Fibroblast of lung (primary cell): ENCODE results near the gene LRRC71. TPM values are rescaled to one million over a fixed set of nuclear protein-coding genes. Genes with fewer than 3 reads are reported as not detected.

Source experiments
- DNase-seq, 2 donors: peaks; one replicate each; pipeline versions ENCODE4 v3.0.0 to v3.0.0-alpha.2; 2010; ENCODE audit warnings: low read depth in 2 of 2
- H2AFZ ChIP-seq: 2 replicates; pipeline ENCODE4 v1.5.1; 2012; ENCODE audit warnings: low read length, control low read depth, inconsistent platforms
- H3K27ac ChIP-seq: 2 replicates; pipeline ENCODE4 v1.5.1; 2011; ENCODE audit warnings: low read length, control low read depth; ENCODE audit not compliant: insufficient read depth
- H3K27me3 ChIP-seq: 2 replicates; pipeline ENCODE4 v1.5.1; 2011; ENCODE audit warnings: mild to moderate bottlenecking, low read length; ENCODE audit not compliant: control insufficient read depth, insufficient read depth
- H3K36me3 ChIP-seq: 2 replicates; pipeline ENCODE4 v1.5.1; 2011; ENCODE audit warnings: low read length; ENCODE audit not compliant: control insufficient read depth, insufficient read depth
- H3K4me1 ChIP-seq: 2 replicates; pipeline ENCODE4 v1.5.1; 2011; ENCODE audit warnings: low read length; ENCODE audit not compliant: control insufficient read depth, insufficient read depth; ENCODE audit errors: extremely low read depth
- H3K4me2 ChIP-seq: 2 replicates; pipeline ENCODE4 v1.5.1; 2011; ENCODE audit warnings: low read length, control low read depth; ENCODE audit not compliant: insufficient read depth; ENCODE audit errors: extremely low read depth
- H3K4me3 ChIP-seq, 4 experiments: fragments of 200-600 bp in 1 of 4; sonication (generic) in 1 of 4; replicated peaks in 1 of 4; 2 replicates each; pipeline ENCODE4 v1.5.1; 2011 to 2016; ENCODE audit warnings: low read length in 4 of 4, low read depth in 3 of 4, mild to moderate bottlenecking in 3 of 4, control low read depth in 2 of 4, inconsistent platforms in 1 of 4, mixed read lengths in 1 of 4; ENCODE audit not compliant: insufficient read depth in 1 of 4; ENCODE audit errors: control extremely low read depth in 1 of 4
- H3K79me2 ChIP-seq: 2 replicates; pipeline ENCODE4 v1.5.1; 2012; ENCODE audit warnings: mild to moderate bottlenecking, low read length, inconsistent platforms; ENCODE audit not compliant: control insufficient read depth, insufficient read depth
- H3K9ac ChIP-seq: 2 replicates; pipeline ENCODE4 v1.5.1; 2011; ENCODE audit warnings: mild to moderate bottlenecking, low read length, control low read depth; ENCODE audit not compliant: insufficient read depth
- H3K9me3 ChIP-seq: 2 replicates; pipeline ENCODE4 v1.5.1; 2012; ENCODE audit warnings: low read depth, low read length; ENCODE audit not compliant: control insufficient read depth, insufficient read depth
- H4K20me1 ChIP-seq: 2 replicates; pipeline ENCODE4 v1.5.1; 2011; ENCODE audit warnings: low read length; ENCODE audit not compliant: control insufficient read depth, insufficient read depth; ENCODE audit errors: extremely low read depth
- EZH2 ChIP-seq: IDR thresholded peaks from 2 replicates; pipeline ENCODE4 v1.5.1; 2012; ENCODE audit warnings: low read length, control low read depth, mild to moderate bottlenecking; ENCODE audit errors: missing control alignments
- polyA plus RNA-seq, 2 donors: library from polyadenylated mRNA; depleted of rRNA in 1 of 2; stranded (reverse) in 1 of 2; unstranded in 1 of 2; fragments of >200 nt; gene quantifications; 2 replicates each; pipeline ENCODE4 v1.2.1, GENCODE V29; 2011 to 2012; ENCODE audit warnings: missing spikeins in 1 of 2
- total RNA-seq: library from RNA; depleted of rRNA; stranded (reverse); fragments of >200 nt; gene quantifications from 2 replicates; pipeline ENCODE4 v1.2.1, GENCODE V29; 2014
- TF ChIP-seq, protein P1 (sequence below), 2 donors: IDR thresholded peaks in 1 of 2; conservative IDR thresholded peaks in 1 of 2; 1 replicate in 1 of 2; 2 replicates in 1 of 2; pipeline ENCODE4 v1.5.1; 2011 to 2012; ENCODE audit warnings: low read length in 2 of 2, control low read depth in 1 of 2, inconsistent platforms in 1 of 2, low read depth in 1 of 2, mild to moderate bottlenecking in 1 of 2

Gene LRRC71
- total and polyA plus RNA-seq, 2 donors (not counting 1 experiment from before 2014, with no cell fraction given), result 1.8 TPM; not detected in 1

- H3K79me2 ChIP-seq, result peaks cover 60% of the 10 kb centered on the region
These were observed 23.9 kb upstream of the LRRC71 start for GRCh38 chr1:156896490-156897033.

DNA sequence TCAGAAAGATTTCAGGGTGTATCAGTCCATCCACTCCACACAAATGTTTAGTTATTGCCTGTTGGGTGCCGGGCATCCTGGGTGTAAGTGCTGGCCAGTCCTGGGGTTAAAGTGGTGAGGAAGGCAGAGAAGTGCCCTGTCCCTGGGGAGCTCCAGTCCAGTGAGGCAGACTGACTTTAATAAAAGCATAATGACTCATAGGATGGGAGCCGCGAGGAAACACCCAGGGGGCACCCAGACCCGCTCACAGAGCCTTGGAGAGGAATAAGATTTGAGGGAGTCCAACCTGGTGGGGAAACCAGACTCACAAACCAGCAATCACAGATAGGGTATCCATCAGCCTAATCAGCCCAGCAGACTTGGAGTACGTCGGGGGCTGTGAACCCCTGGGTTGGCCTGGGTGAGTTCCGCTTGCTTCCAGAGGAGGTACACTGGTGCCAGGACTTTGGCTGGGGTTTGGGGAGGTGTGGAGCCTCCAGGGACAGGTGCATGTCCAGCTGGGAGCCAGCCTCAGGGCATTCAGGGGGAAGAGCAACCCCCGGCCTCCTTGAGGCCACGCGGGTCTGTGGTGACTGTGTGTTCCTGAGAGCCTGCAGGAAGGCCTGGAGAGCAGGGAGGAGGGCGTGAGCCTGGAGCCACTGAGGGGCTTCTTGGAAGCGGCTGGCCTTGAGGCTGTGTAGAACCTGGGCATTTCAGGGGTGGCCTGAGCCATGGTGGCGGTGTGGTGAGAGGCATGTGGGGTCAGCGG, 23.2 kb upstream of the LRRC71 start:
- H3K4me1 ChIP-seq, result peaks cover 60% of the 10 kb centered on the region

More at GRCh38 chr1:156896490-156897033, 23.9 kb upstream of the LRRC71 start:
- H3K4me3 ChIP-seq, result peak overlapping the region in 3 of 4 experiments; percentile 14 to 30 (median 20)
- DNase-seq, result peak; percentile 84 to 96
- TF ChIP-seq, protein P1, sequence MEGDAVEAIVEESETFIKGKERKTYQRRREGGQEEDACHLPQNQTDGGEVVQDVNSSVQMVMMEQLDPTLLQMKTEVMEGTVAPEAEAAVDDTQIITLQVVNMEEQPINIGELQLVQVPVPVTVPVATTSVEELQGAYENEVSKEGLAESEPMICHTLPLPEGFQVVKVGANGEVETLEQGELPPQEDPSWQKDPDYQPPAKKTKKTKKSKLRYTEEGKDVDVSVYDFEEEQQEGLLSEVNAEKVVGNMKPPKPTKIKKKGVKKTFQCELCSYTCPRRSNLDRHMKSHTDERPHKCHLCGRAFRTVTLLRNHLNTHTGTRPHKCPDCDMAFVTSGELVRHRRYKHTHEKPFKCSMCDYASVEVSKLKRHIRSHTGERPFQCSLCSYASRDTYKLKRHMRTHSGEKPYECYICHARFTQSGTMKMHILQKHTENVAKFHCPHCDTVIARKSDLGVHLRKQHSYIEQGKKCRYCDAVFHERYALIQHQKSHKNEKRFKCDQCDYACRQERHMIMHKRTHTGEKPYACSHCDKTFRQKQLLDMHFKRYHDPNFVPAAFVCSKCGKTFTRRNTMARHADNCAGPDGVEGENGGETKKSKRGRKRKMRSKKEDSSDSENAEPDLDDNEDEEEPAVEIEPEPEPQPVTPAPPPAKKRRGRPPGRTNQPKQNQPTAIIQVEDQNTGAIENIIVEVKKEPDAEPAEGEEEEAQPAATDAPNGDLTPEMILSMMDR (conservative IDR thresholded peaks at IDR 0.05 in 1 of 2, IDR thresholded peaks at IDR 0.05 in 1 of 2; ENCODE audit: low read depth in 1 of 2, low read length in 2 of 2), result no peak
- no peak for TF ChIP-seq EZH2
- H3K27ac ChIP-seq, result peak overlapping the region; percentile 95
- H3K27me3 ChIP-seq, result no peaks in the 10 kb centered on the region
- H2AFZ ChIP-seq, result no peak overlapping the region
- peaks cover 4% of the 10 kb centered on the region for H3K36me3 ChIP-seq
- H3K9ac ChIP-seq, result peak overlapping the region; percentile 55
- peaks cover 54% of the 10 kb centered on the region for H3K4me1 ChIP-seq
- no peaks in the 10 kb centered on the region for H4K20me1 ChIP-seq
- H3K9me3 ChIP-seq, result no peaks in the 10 kb centered on the region
- H3K4me2 ChIP-seq, result peak overlapping the region; percentile 80

DNA sequence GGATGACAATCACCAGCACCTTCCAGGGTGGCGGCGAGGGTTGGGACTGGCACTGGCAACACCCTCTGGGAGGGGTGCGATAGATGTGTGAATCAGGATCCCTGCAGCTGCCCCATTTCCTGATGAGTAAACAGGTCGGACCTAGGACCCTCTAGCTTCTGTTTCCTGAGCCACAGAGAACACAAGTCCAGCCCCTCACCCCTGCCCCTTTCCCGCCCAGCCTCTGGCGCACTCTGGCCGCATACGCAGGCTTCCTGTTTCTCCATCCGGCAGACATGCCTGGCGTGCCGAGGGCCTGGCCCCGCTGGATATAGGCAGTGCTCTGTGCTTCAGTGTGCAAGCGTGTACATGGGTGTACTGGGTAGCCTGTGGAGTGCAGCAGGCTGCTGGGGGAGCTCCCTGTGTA, 22.3 kb upstream of the LRRC71 start:
- Histone ChIP-seq H3K36me3 (peaks cover 4% of the 10 kb centered on the region), H3K4me1 (peaks cover 67% of the 10 kb centered on the region), H3K4me3 (peak overlapping the region in 1 of 4 experiments; percentile 14), H4K20me1 (no peaks in the 10 kb centered on the region), H3K27ac (peak overlapping the region; percentile 95), H3K9ac (peak overlapping the region; percentile 52), H2AFZ (no peak overlapping the region), H3K27me3 (no peaks in the 10 kb centered on the region), H3K79me2 (peaks cover 74% of the 10 kb centered on the region), H3K4me2 (peak overlapping the region; percentile 39), H3K9me3 (no peaks in the 10 kb centered on the region)
- TF ChIP-seq, protein P1 (conservative IDR thresholded peaks at IDR 0.05 in 1 of 2, IDR thresholded peaks at IDR 0.05 in 1 of 2; ENCODE audit: low read depth in 1 of 2, low read length in 2 of 2), result no peak
- TF ChIP-seq EZH2, result no peak
- DNase-seq, result peak; percentile 68 to 79

More for the DNA sequence above, 23.2 kb upstream of the LRRC71 start:
- H3K79me2 ChIP-seq, result peaks cover 66% of the 10 kb centered on the region
- TF ChIP-seq, protein P1 (conservative IDR thresholded peaks at IDR 0.05 in 1 of 2, IDR thresholded peaks at IDR 0.05 in 1 of 2; ENCODE audit: low read depth in 1 of 2, low read length in 2 of 2), result no peak
- no peak for TF ChIP-seq EZH2
- DNase-seq, result peak; percentile 57 to 78
- no peak overlapping the region for H2AFZ ChIP-seq
- no peaks in the 10 kb centered on the region for H4K20me1 ChIP-seq
- H3K27me3 ChIP-seq, result no peaks in the 10 kb centered on the region
- H3K4me3 ChIP-seq, result peak overlapping the region in 2 of 4 experiments; percentile 14 to 30
- peak overlapping the region; percentile 55 for H3K9ac ChIP-seq
- peak overlapping the region; percentile 80 for H3K4me2 ChIP-seq
- peaks cover 4% of the 10 kb centered on the region for H3K36me3 ChIP-seq
- no peaks in the 10 kb centered on the region for H3K9me3 ChIP-seq
- peak overlapping the region; percentile 95 for H3K27ac ChIP-seq
